B cell (primary cell): ENCODE data around the gene OSTF1. TPM values are rescaled to one million over a fixed set of nuclear protein-coding genes. Genes with fewer than 3 reads are reported as not detected.

Experiments used
- ATAC-seq: fragments of 200-7000 bp; cut with Tn5 transposase; one replicate; pipeline ENCODE4 v1.10.0; 2021; ENCODE audit warnings: low read depth, mild to moderate bottlenecking, moderate number of reproducible peaks, moderate library complexity
- CTCF ChIA-PET: fragments of 350-600 bp; sonication (Branson Sonifier 250); formaldehyde crosslinking; loops from one replicate; lab custom pipeline; 2021; ENCODE audit warnings: antibody characterized with exemption, inconsistent platforms; lab: Charles Lee
- POLR2A ChIA-PET: fragments of 350-600 bp; sonication (Branson Sonifier 250); formaldehyde crosslinking; loops from one replicate; lab custom pipeline; 2021; ENCODE audit warnings: antibody characterized with exemption; lab: Charles Lee
- DNase-seq: peaks from one replicate; pipeline ENCODE4 v3.0.0; 2013
- H2AFZ ChIP-seq: 2 replicates; pipeline ENCODE4 v1.6.1; 2012; ENCODE audit warnings: mild to moderate bottlenecking, low read depth, low read length; ENCODE audit not compliant: insufficient read depth, poor library complexity, severe bottlenecking
- H3K27ac ChIP-seq, 2 donors: 1 replicate in 1 of 2; 2 replicates in 1 of 2; pipeline ENCODE4 v1.5.1; 2012 to 2013; ENCODE audit warnings: low read length in 2 of 2, mild to moderate bottlenecking in 2 of 2, moderate library complexity in 1 of 2
- H3K27me3 ChIP-seq, 4 experiments: fragments of 200-600 bp in 1 of 4; sonication (generic) in 1 of 4; replicated peaks in 1 of 4; 1 replicate in 2 of 4; 2 replicates in 2 of 4; pipeline versions ENCODE4 v1.6.1 to v1.7.0; 2013 to 2016; ENCODE audit warnings: low read length in 3 of 4, mild to moderate bottlenecking in 2 of 4, mixed read lengths in 1 of 4, moderate library complexity in 1 of 4; ENCODE audit not compliant: insufficient read depth in 4 of 4, control insufficient read depth in 3 of 4; ENCODE audit errors: control extremely low read depth in 1 of 4
- H3K36me3 ChIP-seq, 2 experiments: replicated peaks in 1 of 2; 1 replicate in 1 of 2; 2 replicates in 1 of 2; pipeline versions ENCODE4 v1.6.1 to v1.7.1; 2013; ENCODE audit warnings: low read length in 1 of 2; ENCODE audit not compliant: insufficient read depth in 2 of 2, control insufficient read depth in 1 of 2; ENCODE audit errors: control extremely low read depth in 1 of 2, extremely low read depth in 1 of 2
- H3K4me1 ChIP-seq, 2 donors: fragments of 200-600 bp in 1 of 2; sonication (generic) in 1 of 2; 1 replicate in 1 of 2; 2 replicates in 1 of 2; pipeline versions ENCODE4 v1.5.1 to v1.6.1; 2013 to 2017; ENCODE audit warnings: low read length in 2 of 2; ENCODE audit not compliant: control insufficient read depth in 2 of 2, insufficient read depth in 2 of 2
- H3K4me2 ChIP-seq: replicated peaks from 2 replicates; pipeline ENCODE3; 2012; ENCODE audit warnings: mild to moderate bottlenecking, low read depth, low read length; ENCODE audit not compliant: poor library complexity, severe bottlenecking
- H3K4me3 ChIP-seq, 5 experiments: fragments of 200-600 bp in 1 of 5; sonication (generic) in 1 of 5; 1 replicate in 3 of 5; 2 replicates in 2 of 5; pipeline versions ENCODE4 v1.5.1 to v1.7.0; 2011 to 2016; ENCODE audit warnings: low read length in 4 of 5, mild to moderate bottlenecking in 4 of 5, low read depth in 2 of 5, control low read depth in 1 of 5, moderate library complexity in 1 of 5; ENCODE audit not compliant: insufficient read depth in 1 of 5; ENCODE audit errors: control extremely low read depth in 1 of 5, extremely low read depth in 1 of 5
- H3K79me2 ChIP-seq: fragments of 200-600 bp; sonication (generic); one replicate; pipeline ENCODE4 v1.6.0; 2016; ENCODE audit warnings: low read length; ENCODE audit not compliant: control insufficient read depth, insufficient read depth
- H3K9ac ChIP-seq: fragments of 200-600 bp; sonication (generic); 2 replicates; pipeline ENCODE4 v1.6.1; 2017; ENCODE audit warnings: mild to moderate bottlenecking, low read length, moderate library complexity
- H3K9me3 ChIP-seq, 3 donors: one replicate each; pipeline versions ENCODE4 v1.6.1 to v1.7.1; 2013; ENCODE audit warnings: low read length in 2 of 3; ENCODE audit not compliant: control insufficient read depth in 2 of 3, insufficient read depth in 1 of 3; ENCODE audit errors: control extremely low read depth in 1 of 3
- H4K20me1 ChIP-seq: 2 replicates; pipeline ENCODE4 v1.6.0; 2012; ENCODE audit warnings: mild to moderate bottlenecking, low read length; ENCODE audit not compliant: insufficient read depth, control insufficient read depth, poor library complexity, severe bottlenecking
- H3K27ac Mint-ChIP-seq: one replicate; pipeline ENCODE4 v1.8.0; 2021; ENCODE audit warnings: mixed read lengths
- H3K27me3 Mint-ChIP-seq: one replicate; pipeline ENCODE4 v1.8.0; 2021; ENCODE audit warnings: mixed read lengths
- H3K4me1 Mint-ChIP-seq: one replicate; pipeline ENCODE4 v1.8.0; 2021; ENCODE audit warnings: mixed read lengths
- H3K4me3 Mint-ChIP-seq: one replicate; pipeline ENCODE4 v1.8.0; 2021; ENCODE audit warnings: mixed read lengths
- H3K9me3 Mint-ChIP-seq: one replicate; pipeline ENCODE4 v1.8.0; 2022; ENCODE audit warnings: mixed read lengths; ENCODE audit not compliant: insufficient read depth
- CTCF ChIP-seq: fragments of 200-600 bp; IDR thresholded peaks from one replicate; pipeline ENCODE4 v1.8.0; 2022; ENCODE audit warnings: antibody characterized with exemption, mild to moderate bottlenecking
- EZH2 ChIP-seq: IDR thresholded peaks from 2 replicates; pipeline ENCODE4 v1.6.1; 2012; ENCODE audit warnings: borderline replicate concordance, low read depth, mild to moderate bottlenecking, moderate library complexity, low read length; ENCODE audit not compliant: insufficient read depth, poor library complexity, severe bottlenecking
- WGBS: methylation state at CpG from one replicate; pipeline ENCODE4 v1.1.5; 2013; ENCODE audit warnings: missing lambda C conversion rate; ENCODE audit not compliant: insufficient coverage; 5-methylcytosine and 5-hydroxymethylcytosine counted together
- intact Hi-C: fragments of 100-400 bp; cut with micrococcal nuclease; formaldehyde crosslinking; loops from one replicate; pipeline ENCODE4 v1.10.0; 2022
- polyA plus RNA-seq: library from polyadenylated mRNA; depleted of rRNA; stranded (reverse); fragments of >200 nt; gene quantifications from 2 replicates; pipeline ENCODE4 v1.2.3, GENCODE V29; 2012
- total RNA-seq, 2 donors: library from RNA; stranded (reverse); fragments of 120-200 nt in 1 of 2; gene quantifications; 1 replicate in 1 of 2; 2 replicates in 1 of 2; pipeline versions ENCODE4 v1.2.3 to v1.2.4, GENCODE V29; 2013 to 2022

The OSTF1 gene
- total and polyA plus RNA-seq, 2 donors (not counting 1 experiment from before 2014, with no cell fraction given) = 33.8 to 62.0 TPM

DNA sequence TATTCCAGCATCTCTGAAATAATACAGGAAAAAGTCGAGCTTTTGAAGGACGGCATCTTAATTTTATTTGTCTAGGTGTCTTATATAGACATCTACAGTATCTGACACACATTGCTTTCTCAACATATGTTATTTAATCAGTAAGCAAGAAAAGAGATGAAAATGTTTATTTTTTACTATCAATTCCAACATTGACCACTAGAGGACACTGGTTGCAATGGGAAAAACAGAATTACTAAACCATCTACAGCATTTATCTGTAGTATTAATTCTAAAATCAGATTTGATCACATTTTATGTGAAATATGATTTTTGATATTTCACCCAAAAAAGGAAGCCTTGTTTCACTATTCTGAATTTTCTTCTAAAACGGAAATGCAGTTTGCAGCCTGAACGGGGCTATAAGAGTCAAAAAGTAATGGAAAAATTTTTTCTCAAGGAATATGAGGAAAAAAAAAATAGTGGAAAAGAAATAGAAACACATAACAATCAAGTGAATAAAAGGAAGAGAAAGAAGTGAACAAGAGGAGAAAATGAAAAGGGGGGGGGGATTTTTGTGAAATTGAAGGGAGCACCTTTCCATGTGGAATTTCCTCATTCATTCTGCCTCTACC, 98.6 kb downstream of the OSTF1 start:
- H4K20me1 ChIP-seq = no peaks in the 10 kb centered on the region
- H3K27me3 ChIP-seq = no peaks in the 10 kb centered on the region
- no peak overlapping the region for H3K27ac Mint-ChIP-seq
- WGBS = no CpG with 5 or more reads among the region's 4 CpGs
- no peak for TF ChIP-seq EZH2
- TF ChIP-seq CTCF = peak; percentile 99
- peaks cover 3% of the 10 kb centered on the region for H3K4me1 Mint-ChIP-seq
- H3K27ac ChIP-seq = no peak overlapping the region
- H2AFZ ChIP-seq = no peak overlapping the region
- H3K4me3 Mint-ChIP-seq = no peak overlapping the region
- H3K9me3 Mint-ChIP-seq = no peaks in the 10 kb centered on the region
- no peaks in the 10 kb centered on the region for H3K79me2 ChIP-seq
- H3K4me2 ChIP-seq = no peak overlapping the region
- peak; percentile 21 for ATAC-seq
- ChIA-PET CTCF (interaction anchor here (0.9 to 2.0 kb wide), 3 partner anchors 11 to 24 kb away, joined by 3 to 8 read pairs (median 5); no protein-coding TSS in a partner anchor), POLR2A (no interaction called here)
- H3K9me3 ChIP-seq = no peaks in the 10 kb centered on the region
- H3K4me3 ChIP-seq = no peak overlapping the region
- H3K4me1 ChIP-seq = no peaks in the 10 kb centered on the region
- intact Hi-C loops = no loop called here
- DNase-seq = peak; percentile 18
- no peaks in the 10 kb centered on the region for H3K27me3 Mint-ChIP-seq
- no peak overlapping the region for H3K9ac ChIP-seq
- H3K36me3 ChIP-seq = peaks cover 0 to 5% of the 10 kb centered on the region in 2 experiments

DNA sequence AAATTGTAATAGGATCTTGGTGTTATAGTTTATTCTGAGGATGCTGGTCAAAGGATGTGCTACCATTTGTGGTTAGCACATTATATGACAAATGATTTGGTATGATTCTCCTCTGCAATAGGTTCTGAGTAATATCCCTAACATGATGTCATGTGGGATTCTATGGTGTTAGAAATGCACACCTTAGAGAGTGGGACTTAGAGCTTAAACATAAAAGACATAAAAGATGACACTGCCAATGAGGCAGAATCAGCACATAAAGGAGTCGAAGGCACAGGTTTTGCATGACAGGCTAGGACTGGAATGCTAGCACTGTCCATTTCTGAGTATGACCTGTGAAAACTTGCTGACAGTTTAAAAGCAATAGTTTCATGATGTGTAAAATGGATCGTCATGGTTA, 100.4 kb downstream of the OSTF1 start:
- no peaks in the 10 kb centered on the region for H3K79me2 ChIP-seq
- no peaks in the 10 kb centered on the region for H3K9me3 ChIP-seq
- no peak overlapping the region for H3K4me3 Mint-ChIP-seq
- H3K4me3 ChIP-seq = no peak overlapping the region
- no peak for DNase-seq
- no peak overlapping the region for H3K9ac ChIP-seq
- POLR2A ChIA-PET = no interaction called here
- WGBS = 100% methylated on average over 1 of the region's 2 CpGs
- no peaks in the 10 kb centered on the region for H3K9me3 Mint-ChIP-seq
- no peak overlapping the region for H2AFZ ChIP-seq
- peaks cover 0 to under 1% of the 10 kb centered on the region in 2 experiments for H3K36me3 ChIP-seq
- ATAC-seq = no peak
- H3K27me3 ChIP-seq = no peaks in the 10 kb centered on the region
- H3K4me1 ChIP-seq = no peaks in the 10 kb centered on the region
- CTCF ChIA-PET = no interaction called here
- no peaks in the 10 kb centered on the region for H4K20me1 ChIP-seq
- no peak overlapping the region for H3K4me2 ChIP-seq
- H3K4me1 Mint-ChIP-seq = peaks cover 3% of the 10 kb centered on the region
- H3K27me3 Mint-ChIP-seq = no peaks in the 10 kb centered on the region
- no peak overlapping the region for H3K27ac Mint-ChIP-seq
- H3K27ac ChIP-seq = no peak overlapping the region
- TF ChIP-seq EZH2 = no peak
- no peak for TF ChIP-seq CTCF
- intact Hi-C loops = no loop called here
